Peyer's patch (tissue), 4 donors: ENCODE data around the gene PRR19.

Experiments
- POLR2A ChIP-seq, 2 donors: fragments of 450-650 bp; IDR thresholded peaks; one replicate each; pipeline ENCODE4 v1.5.1; 2017; ENCODE audit warnings: antibody characterized with exemption in 2 of 2, mild to moderate bottlenecking in 2 of 2, moderate library complexity in 2 of 2
- TF ChIP-seq, protein P1 (sequence below), 6 experiments: fragments of 450-650 bp in 4 of 6; fragments of 200-600 bp in 2 of 6; sonication (generic) in 1 of 6; IDR thresholded peaks; one replicate each; pipeline ENCODE4 v1.5.1; 2017 to 2019; ENCODE audit warnings: antibody characterized with exemption in 6 of 6, mild to moderate bottlenecking in 3 of 6, moderate library complexity in 1 of 6

DNA sequence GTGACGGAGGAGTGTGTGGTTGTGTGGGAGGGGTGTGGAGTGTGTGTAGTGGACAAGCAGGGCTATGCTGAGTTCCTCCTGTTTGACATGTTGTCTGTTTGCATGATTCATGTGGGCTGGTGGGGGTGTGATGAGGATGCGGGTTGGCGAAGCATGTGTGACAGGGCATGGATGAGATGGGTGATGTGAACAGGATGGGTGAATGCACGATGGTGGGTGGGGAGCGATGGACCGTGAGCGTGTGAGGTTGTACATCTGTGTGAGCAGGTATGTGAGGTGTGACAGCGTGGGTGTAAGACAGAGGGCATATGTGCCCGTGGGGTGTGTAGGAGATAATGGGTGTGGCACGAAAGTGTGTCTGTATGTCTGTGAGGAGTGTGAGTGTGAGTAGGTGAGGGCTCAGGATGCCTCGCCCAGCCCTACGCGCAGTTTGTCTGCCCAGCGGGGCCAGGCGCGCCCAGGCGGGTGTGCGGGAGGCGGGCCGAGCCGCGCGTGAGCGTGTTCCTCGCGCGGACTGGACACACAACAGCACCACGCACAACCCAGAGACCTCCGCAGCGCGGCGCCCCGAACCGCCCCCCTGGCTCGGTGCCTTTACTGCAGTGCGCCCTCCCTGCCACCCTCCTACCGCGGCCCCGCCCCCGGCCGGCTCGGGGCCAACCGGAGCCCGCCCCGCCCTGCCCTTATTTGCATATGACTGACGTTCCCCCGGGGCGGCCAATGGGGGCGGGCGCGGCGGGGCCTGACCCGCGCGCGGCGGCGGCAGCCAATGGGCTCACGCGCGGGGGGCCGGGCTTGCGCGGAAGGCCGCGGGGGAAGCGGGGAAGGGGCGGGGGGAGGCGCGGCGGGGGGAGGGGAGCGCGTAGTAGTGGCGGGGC, 18.5 kb upstream of the PRR19 start:
- TF ChIP-seq, protein P1, sequence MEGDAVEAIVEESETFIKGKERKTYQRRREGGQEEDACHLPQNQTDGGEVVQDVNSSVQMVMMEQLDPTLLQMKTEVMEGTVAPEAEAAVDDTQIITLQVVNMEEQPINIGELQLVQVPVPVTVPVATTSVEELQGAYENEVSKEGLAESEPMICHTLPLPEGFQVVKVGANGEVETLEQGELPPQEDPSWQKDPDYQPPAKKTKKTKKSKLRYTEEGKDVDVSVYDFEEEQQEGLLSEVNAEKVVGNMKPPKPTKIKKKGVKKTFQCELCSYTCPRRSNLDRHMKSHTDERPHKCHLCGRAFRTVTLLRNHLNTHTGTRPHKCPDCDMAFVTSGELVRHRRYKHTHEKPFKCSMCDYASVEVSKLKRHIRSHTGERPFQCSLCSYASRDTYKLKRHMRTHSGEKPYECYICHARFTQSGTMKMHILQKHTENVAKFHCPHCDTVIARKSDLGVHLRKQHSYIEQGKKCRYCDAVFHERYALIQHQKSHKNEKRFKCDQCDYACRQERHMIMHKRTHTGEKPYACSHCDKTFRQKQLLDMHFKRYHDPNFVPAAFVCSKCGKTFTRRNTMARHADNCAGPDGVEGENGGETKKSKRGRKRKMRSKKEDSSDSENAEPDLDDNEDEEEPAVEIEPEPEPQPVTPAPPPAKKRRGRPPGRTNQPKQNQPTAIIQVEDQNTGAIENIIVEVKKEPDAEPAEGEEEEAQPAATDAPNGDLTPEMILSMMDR (IDR thresholded peaks at IDR 0.05), result no peak
- peak in 1 of 2 donors; percentile 53 for TF ChIP-seq POLR2A (IDR thresholded peaks at IDR 0.05)
